Effector memory CD8-positive, alpha-beta T cell (primary cell): ENCODE data around the gene FAM217A.

Experiments
- ATAC-seq: fragments of 150-1000 bp; cut with Tn5 transposase; replicated peaks from 2 replicates; pipeline ENCODE4 v1.10.0; 2021; ENCODE audit warnings: mild to moderate bottlenecking, moderate library complexity
- DNase-seq, 3 experiments: peaks; one replicate each; pipeline ENCODE4 v3.0.0; 2021
- H3K27ac Mint-ChIP-seq, 2 donors: one replicate each; pipeline ENCODE4 v1.8.0; 2022; ENCODE audit warnings: mild to moderate bottlenecking in 2 of 2, mixed read lengths in 2 of 2, moderate library complexity in 2 of 2
- H3K27me3 Mint-ChIP-seq, 2 donors: one replicate each; pipeline ENCODE4 v1.8.0; 2022; ENCODE audit warnings: mixed read lengths in 2 of 2
- H3K36me3 Mint-ChIP-seq: one replicate; pipeline ENCODE4 v1.8.0; 2022; ENCODE audit warnings: mild to moderate bottlenecking, moderate library complexity, mixed read lengths; ENCODE audit not compliant: insufficient read depth
- H3K4me1 Mint-ChIP-seq, 2 donors: one replicate each; pipeline ENCODE4 v1.8.0; 2022; ENCODE audit warnings: low read depth in 2 of 2, mixed read lengths in 2 of 2
- H3K4me3 Mint-ChIP-seq, 2 donors: one replicate each; pipeline ENCODE4 v1.8.0; 2022; ENCODE audit warnings: mild to moderate bottlenecking in 2 of 2, mixed read lengths in 2 of 2, moderate library complexity in 2 of 2
- H3K9me3 Mint-ChIP-seq, 2 donors: one replicate each; pipeline ENCODE4 v1.8.0; 2022; ENCODE audit warnings: mixed read lengths in 2 of 2

Gene FAM217A

DNA sequence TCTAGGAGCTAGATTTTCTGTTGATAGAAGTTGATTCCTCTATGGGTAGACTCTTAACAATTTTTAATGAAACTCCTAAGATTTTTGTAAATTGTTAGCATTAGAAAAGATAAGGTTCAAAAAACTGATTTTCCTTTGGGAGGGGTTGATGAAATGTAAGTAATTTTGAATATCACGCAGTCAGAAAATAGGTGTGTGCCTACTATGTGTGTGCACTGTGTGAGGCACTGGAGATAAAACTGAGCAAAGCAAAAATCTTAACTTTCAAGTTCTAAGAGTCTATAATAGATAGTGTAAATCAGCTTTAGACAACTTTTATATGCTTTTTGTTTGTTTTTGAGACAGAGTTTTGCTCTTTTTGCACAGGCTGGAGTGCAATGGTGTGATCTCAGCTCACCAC lies 53.3 kb downstream of the FAM217A start:
- Mint-ChIP-seq H3K4me3 (peak overlapping the region; percentile 12 to 33), H3K9me3 (no peaks in the 10 kb centered on the region), H3K36me3 (peaks cover 59% of the 10 kb centered on the region), H3K27me3 (no peaks in the 10 kb centered on the region), H3K4me1 (peaks cover 50 to 75% of the 10 kb centered on the region in 2 donors), H3K27ac (peak overlapping the region in 1 of 2 donors; percentile 54)
- no peak for ATAC-seq
- no peak for DNase-seq

DNA sequence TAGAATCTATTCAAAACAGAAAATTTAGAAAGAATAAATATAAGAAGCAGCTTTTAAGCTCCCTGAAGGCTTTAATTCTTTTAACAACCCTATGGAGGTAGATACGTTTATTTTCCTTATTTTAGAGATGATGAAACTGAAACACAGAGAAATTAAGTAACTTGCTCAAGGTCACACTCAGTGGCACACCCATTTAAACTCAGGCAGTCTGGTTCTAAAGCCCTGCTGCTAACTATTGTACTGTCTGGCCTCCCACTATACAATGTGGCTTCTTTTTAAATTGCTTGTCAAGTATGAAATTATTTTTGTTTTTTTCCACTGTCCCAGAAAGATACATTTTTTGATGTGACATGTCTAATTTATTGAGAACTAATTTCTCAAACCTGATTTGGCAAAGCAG lies 55.7 kb downstream of the FAM217A start:
- H3K27me3 Mint-ChIP-seq = no peaks in the 10 kb centered on the region
- no peak for DNase-seq
- peaks cover 43 to 63% of the 10 kb centered on the region in 2 donors for H3K4me1 Mint-ChIP-seq
- H3K27ac Mint-ChIP-seq = peak overlapping the region; percentile 100
- no peaks in the 10 kb centered on the region for H3K9me3 Mint-ChIP-seq
- ATAC-seq = no peak
- peaks cover 57% of the 10 kb centered on the region for H3K36me3 Mint-ChIP-seq
- H3K4me3 Mint-ChIP-seq = peak overlapping the region; percentile 98 to 99

DNA sequence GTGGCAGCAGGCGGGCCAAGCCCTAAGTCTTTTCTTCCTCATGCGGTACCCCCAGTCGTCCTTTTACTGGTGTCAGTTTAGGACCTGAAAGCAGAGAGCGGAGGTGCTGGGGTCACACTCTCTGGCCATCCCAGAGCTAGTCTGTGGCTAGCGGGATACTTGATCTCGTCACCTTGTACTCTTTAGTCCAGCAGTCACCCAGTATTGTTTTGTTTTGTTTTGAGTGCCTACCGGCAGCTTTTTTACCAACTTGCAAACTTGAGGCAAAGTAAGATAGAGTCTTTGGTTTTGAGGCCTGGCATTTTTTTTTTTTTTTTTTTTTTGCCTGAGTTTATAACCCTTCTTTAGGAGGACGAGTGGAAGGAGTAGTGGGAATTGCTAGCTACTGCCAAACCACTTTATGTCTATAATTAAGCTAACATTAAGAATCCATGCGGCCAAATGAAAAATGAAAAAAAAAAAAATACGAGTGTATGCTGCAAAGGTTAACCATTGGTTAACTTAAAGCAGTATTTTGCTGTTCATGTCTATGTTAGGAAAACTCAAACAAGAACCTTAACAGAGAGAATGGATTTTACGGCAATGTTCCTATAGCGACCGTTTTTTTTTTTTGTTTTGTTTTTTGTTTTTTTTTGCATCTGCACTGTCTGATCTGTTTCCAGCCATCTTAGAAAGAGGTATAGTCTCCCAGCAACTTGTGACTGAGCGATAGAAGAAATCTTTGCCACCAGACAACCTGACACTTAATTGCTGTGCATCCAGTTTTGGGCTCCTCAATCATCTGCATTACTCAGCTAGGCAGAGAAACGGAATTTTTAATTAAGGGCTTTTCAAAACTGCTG lies 56.9 kb downstream of the FAM217A start:
- peaks cover 57% of the 10 kb centered on the region for H3K36me3 Mint-ChIP-seq
- no peaks in the 10 kb centered on the region for H3K9me3 Mint-ChIP-seq
- H3K4me1 Mint-ChIP-seq = peaks cover 44 to 64% of the 10 kb centered on the region in 2 donors
- ATAC-seq = peak; percentile 9
- H3K4me3 Mint-ChIP-seq = peak overlapping the region; percentile 98 to 99
- H3K27me3 Mint-ChIP-seq = no peaks in the 10 kb centered on the region
- no peak for DNase-seq
- peak overlapping the region; percentile 100 for H3K27ac Mint-ChIP-seq

DNA sequence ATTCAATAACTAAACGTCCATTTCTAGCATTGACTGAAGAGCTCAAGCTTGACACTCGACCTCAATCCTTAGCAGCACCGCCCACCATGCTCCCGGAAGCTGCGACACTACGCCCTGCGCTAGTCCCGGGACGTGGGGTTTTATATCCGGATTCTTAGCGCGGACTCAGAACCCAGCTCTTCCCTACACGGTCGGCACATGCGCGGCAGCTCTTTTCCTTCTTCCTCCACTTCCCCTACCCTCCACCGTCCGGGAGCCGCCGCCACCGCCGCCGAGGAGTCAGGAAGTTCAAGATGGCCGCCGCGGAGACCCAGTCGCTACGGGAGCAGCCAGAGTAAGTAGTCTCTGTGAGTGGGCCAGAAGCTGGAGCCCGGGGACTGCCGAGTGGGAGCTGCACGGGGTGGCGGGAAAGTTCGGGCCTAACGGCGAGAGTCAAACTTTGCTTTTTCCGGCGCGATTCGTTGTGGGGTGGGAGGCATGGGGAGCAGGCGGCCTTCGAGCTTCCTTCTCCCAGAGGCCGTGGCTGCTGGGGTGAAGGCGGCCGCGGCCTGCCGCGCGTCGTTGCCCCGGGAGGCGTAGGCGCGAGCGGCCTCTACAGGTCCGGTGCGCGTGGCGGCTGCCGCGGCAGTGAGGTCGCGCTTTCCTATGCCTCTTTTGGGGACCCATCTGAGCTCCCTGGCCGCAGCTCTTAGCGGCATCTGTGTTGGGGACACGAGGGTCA lies 57.6 kb downstream of the FAM217A start:
- DNase-seq = peak; percentile 64 to 76 (median 73)
- peak; percentile 52 for ATAC-seq
- H3K27me3 Mint-ChIP-seq = no peaks in the 10 kb centered on the region
- H3K27ac Mint-ChIP-seq = peak overlapping the region; percentile 100
- H3K9me3 Mint-ChIP-seq = no peaks in the 10 kb centered on the region
- H3K36me3 Mint-ChIP-seq = peaks cover 54% of the 10 kb centered on the region
- H3K4me3 Mint-ChIP-seq = peak overlapping the region; percentile 98 to 99
- H3K4me1 Mint-ChIP-seq = peaks cover 40 to 60% of the 10 kb centered on the region in 2 donors

DNA sequence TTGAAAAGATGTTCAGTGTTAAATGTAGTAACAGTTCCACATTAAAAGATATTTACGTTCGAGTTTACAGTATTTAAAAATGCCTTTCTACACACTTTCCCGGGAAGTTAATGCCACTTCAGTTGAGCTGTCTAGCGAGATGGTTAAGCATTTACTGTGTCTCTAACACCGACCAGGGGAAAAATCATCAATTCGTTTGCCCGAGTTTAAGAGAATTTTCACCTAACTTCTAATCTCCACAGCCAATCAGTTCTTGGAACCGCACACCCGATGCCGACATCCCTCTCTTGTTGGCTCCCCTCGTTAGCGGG lies 58.2 kb downstream of the FAM217A start:
- Mint-ChIP-seq H3K9me3 (no peaks in the 10 kb centered on the region), H3K36me3 (peaks cover 54% of the 10 kb centered on the region), H3K27ac (peak overlapping the region; percentile 100), H3K4me1 (peaks cover 43 to 65% of the 10 kb centered on the region in 2 donors), H3K4me3 (peak overlapping the region; percentile 98 to 99), H3K27me3 (no peaks in the 10 kb centered on the region)
- no peak for ATAC-seq
- DNase-seq = no peak

DNA sequence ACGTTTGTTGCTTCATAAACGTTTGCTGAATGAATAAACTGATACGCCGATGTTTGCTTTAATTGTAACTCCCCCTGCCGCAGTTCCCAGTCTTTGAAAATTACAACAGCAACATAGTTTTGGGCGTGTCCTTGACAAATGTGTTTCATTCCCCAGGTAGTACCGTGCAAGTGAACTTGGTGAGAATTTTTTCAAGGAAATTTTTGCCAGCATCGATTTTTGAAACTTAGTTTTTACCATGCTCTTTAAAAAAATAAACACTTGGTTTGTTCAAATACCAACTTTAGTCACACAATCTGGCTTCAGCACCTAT lies 60.1 kb downstream of the FAM217A start:
- no peaks in the 10 kb centered on the region for H3K27me3 Mint-ChIP-seq
- H3K27ac Mint-ChIP-seq = peak overlapping the region; percentile 99
- H3K9me3 Mint-ChIP-seq = no peaks in the 10 kb centered on the region
- peak overlapping the region; percentile 95 to 97 for H3K4me3 Mint-ChIP-seq
- peaks cover 48 to 73% of the 10 kb centered on the region in 2 donors for H3K4me1 Mint-ChIP-seq
- no peak for DNase-seq
- H3K36me3 Mint-ChIP-seq = peaks cover 45% of the 10 kb centered on the region
- ATAC-seq = no peak
